Neutrophil (primary cell): ENCODE measurements around the gene RASEF.

Experiments
- H3K27ac ChIP-seq: fragments of 200-600 bp; sonication (generic); 2 replicates; pipeline ENCODE4 v1.5.1; 2016; ENCODE audit warnings: mild to moderate bottlenecking, moderate library complexity
- H3K27me3 ChIP-seq: fragments of 200-600 bp; sonication (generic); 2 replicates; pipeline ENCODE4 v1.6.0; 2016; ENCODE audit warnings: mild to moderate bottlenecking
- H3K36me3 ChIP-seq: fragments of 200-600 bp; sonication (generic); 2 replicates; pipeline ENCODE4 v1.5.1; 2017
- H3K4me1 ChIP-seq, 2 experiments: fragments of 200-600 bp in 1 of 2; sonication (generic) in 1 of 2; 1 replicate in 1 of 2; 2 replicates in 1 of 2; pipeline versions ENCODE4 v1.5.1 to v1.6.1; 2013 to 2016; ENCODE audit warnings: low read depth in 1 of 2, low read length in 1 of 2, mild to moderate bottlenecking in 1 of 2, moderate library complexity in 1 of 2; ENCODE audit not compliant: control insufficient read depth in 1 of 2, insufficient read depth in 1 of 2
- H3K4me3 ChIP-seq, 2 experiments: fragments of 200-600 bp in 1 of 2; sonication (generic) in 1 of 2; 1 replicate in 1 of 2; 2 replicates in 1 of 2; pipeline ENCODE4 v1.5.1; 2013 to 2016; ENCODE audit warnings: low read depth in 1 of 2, low read length in 1 of 2, mild to moderate bottlenecking in 1 of 2, moderate library complexity in 1 of 2
- H3K9me3 ChIP-seq: fragments of 200-600 bp; sonication (generic); 2 replicates; pipeline ENCODE4 v1.5.1; 2016
- CTCF ChIP-seq: fragments of 200-600 bp; sonication (generic); IDR thresholded peaks from 2 replicates; pipeline ENCODE4 v1.5.1; 2016; ENCODE audit warnings: antibody characterized with exemption

The RASEF gene

GRCh38 chr9:83062651-83063527 lies at the start of gene RASEF:
Gene RASEF (minus strand): TSS chr9:83063142. CDS start chr9:83062867, 275 bp downstream.
- no peak for TF ChIP-seq CTCF
- Histone ChIP-seq H3K27me3 (peaks cover 82% of the 10 kb centered on the region), H3K27ac (no peak within 1 kb of the TSS), H3K4me3 (no peak within 1 kb of the TSS), H3K9me3 (no peaks in the 10 kb centered on the region), H3K4me1 (no peaks in the 10 kb centered on the region), H3K36me3 (no peaks in the 10 kb centered on the region)

GRCh38 chr9:83111169-83111568 lies 48.2 kb upstream of the RASEF start:
- Histone ChIP-seq H3K36me3 (no peaks in the 10 kb centered on the region), H3K9me3 (peaks cover 4% of the 10 kb centered on the region), H3K27me3 (no peaks in the 10 kb centered on the region), H3K4me3 (no peak overlapping the region), H3K27ac (no peak overlapping the region), H3K4me1 (no peaks in the 10 kb centered on the region)
- no peak for TF ChIP-seq CTCF

- Histone ChIP-seq H3K9me3 (no peaks in the 10 kb centered on the region), H3K4me3 (no peak overlapping the region), H3K36me3 (no peaks in the 10 kb centered on the region), H3K27ac (no peak overlapping the region), H3K27me3 (no peaks in the 10 kb centered on the region), H3K4me1 (no peaks in the 10 kb centered on the region)
- no peak for TF ChIP-seq CTCF
Observed at GRCh38 chr9:83109296-83109695, 46.4 kb upstream of the RASEF start.

- no peaks in the 10 kb centered on the region for H3K4me1 ChIP-seq
- no peaks in the 10 kb centered on the region for H3K27me3 ChIP-seq
- no peaks in the 10 kb centered on the region for H3K36me3 ChIP-seq
- H3K4me3 ChIP-seq, result no peak overlapping the region
- H3K9me3 ChIP-seq, result no peaks in the 10 kb centered on the region
- H3K27ac ChIP-seq, result no peak overlapping the region
- no peak for TF ChIP-seq CTCF
Observed at GRCh38 chr9:83108208-83108607, 45.3 kb upstream of the RASEF start.

GRCh38 chr9:83106772-83107171 lies 43.8 kb upstream of the RASEF start:
- Histone ChIP-seq H3K9me3 (no peaks in the 10 kb centered on the region), H3K27ac (no peak overlapping the region), H3K36me3 (no peaks in the 10 kb centered on the region), H3K4me3 (no peak overlapping the region), H3K4me1 (no peaks in the 10 kb centered on the region), H3K27me3 (no peaks in the 10 kb centered on the region)
- TF ChIP-seq CTCF, result no peak
